Skeletal muscle cell (primary cell): ENCODE data around the gene GOLT1A.

ENCODE experiments used
- DNase-seq: peaks from one replicate; pipeline ENCODE4 v3.0.0-alpha.2; 2010; ENCODE audit warnings: low read depth
- H3K4me3 ChIP-seq: 2 replicates; pipeline ENCODE4 v1.5.1; 2011; ENCODE audit warnings: low read depth, mild to moderate bottlenecking, control low read depth, low read length, moderate library complexity

The GOLT1A gene

GRCh38 chr1:204222764-204223055 is 8.9 kb upstream of the GOLT1A start:
- H3K4me3 ChIP-seq: no peak overlapping the region
- DNase-seq: no peak

DNA sequence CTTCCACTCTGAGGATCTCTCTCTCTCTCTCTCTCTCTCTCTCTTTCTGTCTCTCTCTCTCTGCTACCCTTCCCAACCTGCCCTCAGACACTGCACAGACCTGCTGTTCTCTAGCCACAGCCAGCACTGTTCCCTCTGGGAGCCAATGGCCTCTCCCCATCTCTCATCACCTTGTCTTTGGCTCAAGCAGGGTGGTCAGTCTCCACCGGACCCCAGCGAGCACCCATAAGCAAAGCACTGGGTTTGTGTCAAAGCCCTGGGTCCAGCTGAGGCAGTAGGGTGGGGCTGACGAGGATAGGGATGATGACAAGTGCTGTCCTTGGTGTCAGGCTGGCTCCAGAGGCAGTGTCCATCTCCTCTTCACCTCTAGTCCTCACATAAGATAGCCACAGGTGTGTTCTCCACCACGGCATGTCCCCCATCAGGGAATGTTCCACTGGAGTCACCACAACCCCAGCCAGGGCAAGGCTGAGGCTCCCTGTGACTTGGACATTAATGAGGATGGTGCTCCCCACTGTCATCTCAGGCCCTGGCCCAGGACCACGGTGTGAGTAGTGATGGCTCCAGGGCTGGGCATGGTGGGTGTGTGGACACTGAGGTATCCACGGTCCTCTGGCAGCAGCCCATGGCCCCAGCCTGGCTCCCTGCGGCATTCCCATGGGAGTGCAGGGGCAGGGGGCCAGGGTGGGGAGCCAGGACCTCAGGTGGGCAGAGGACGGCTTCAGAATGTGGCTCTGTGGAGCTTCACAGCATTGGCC is 8.4 kb upstream of the GOLT1A start:
- no peak overlapping the region for H3K4me3 ChIP-seq
- no peak for DNase-seq

- no peak overlapping the region for H3K4me3 ChIP-seq
- no peak for DNase-seq
Measured at GRCh38 chr1:204221271-204221670, 7.5 kb upstream of the GOLT1A start.

DNA sequence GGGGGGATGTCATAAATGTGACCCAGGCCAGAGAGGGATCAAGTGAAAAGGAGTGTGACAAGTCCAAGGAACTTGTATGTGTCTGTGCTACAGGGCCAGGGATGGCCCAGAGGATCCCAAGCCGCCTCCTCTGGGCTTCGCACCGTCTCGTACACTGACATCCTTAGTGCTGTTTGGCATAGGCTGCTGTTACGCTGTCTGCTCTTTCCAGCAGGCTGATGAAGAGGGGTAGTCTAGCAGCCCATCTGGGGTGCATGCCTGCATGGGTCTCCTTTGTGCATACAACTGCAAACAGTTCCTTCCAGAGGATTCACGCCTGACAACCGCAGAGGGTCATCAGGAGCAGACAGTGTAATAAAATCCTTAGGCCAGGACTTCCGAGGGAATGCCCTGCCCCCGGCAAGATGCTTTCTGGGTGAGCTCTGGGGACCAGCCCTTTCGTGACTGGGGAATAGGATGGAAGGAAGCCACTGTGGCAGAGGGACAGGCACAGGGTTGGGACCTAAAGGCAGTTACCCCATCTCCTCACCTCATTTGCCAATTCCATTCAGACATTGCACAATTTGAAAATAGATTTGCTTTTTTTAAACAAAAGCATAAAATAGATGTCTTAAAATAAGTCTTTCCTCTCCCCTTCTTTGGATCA is 6.3 kb upstream of the GOLT1A start:
- no peak overlapping the region for H3K4me3 ChIP-seq
- DNase-seq: no peak

- no peak overlapping the region for H3K4me3 ChIP-seq
- no peak for DNase-seq
Measured at GRCh38 chr1:204218552-204218951, 4.8 kb upstream of the GOLT1A start.

GRCh38 chr1:204217648-204218000 is 3.8 kb upstream of the GOLT1A start:
- H3K4me3 ChIP-seq: no peak overlapping the region
- no peak for DNase-seq

GRCh38 chr1:204216880-204217647 is 3.3 kb upstream of the GOLT1A start:
- H3K4me3 ChIP-seq: no peak overlapping the region
- no peak for DNase-seq

DNA sequence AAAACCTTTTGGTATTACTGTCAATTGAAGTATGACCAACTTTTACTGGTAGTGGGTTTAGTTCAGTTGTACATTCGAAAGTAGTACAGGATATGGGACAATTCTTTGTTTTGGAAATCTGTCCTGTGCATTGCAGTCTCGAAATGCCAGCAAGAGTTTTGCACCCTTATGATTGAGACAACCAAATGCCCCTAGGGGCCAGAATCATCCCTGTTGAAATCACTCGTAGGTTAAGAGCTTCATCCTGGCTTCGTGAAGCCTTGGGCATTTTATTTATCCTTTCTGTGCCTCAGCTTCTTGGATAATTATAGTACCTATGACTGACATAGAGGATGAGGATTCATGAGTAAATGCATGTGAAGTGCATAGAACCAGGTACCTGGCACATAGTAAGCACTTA is 2.4 kb upstream of the GOLT1A start:
- DNase-seq: no peak
- H3K4me3 ChIP-seq: no peak overlapping the region

- DNase-seq: no peak
- H3K4me3 ChIP-seq: no peak overlapping the region
Measured at GRCh38 chr1:204212715-204213114, 1.1 kb downstream of the GOLT1A start.

DNA sequence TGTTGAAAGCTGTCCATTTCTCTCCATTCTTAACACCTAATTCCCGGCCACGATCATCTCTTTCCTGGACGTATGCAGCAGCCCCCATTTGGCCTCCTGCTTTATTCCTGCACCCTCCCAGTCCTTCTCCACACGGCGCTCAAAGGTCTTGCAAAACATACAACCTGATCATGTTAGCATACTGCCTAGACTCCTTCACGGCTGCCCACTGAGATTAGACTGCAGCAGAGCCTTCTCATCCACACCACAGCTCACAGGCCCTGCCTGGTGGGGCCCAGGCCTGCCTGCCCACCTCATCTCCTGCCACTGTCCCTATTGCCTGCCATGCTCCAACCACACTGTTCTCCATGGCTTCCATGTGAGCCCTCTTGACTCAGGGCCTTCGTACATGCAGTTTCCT is 2.7 kb downstream of the GOLT1A start:
- no peak for DNase-seq
- no peak overlapping the region for H3K4me3 ChIP-seq

DNA sequence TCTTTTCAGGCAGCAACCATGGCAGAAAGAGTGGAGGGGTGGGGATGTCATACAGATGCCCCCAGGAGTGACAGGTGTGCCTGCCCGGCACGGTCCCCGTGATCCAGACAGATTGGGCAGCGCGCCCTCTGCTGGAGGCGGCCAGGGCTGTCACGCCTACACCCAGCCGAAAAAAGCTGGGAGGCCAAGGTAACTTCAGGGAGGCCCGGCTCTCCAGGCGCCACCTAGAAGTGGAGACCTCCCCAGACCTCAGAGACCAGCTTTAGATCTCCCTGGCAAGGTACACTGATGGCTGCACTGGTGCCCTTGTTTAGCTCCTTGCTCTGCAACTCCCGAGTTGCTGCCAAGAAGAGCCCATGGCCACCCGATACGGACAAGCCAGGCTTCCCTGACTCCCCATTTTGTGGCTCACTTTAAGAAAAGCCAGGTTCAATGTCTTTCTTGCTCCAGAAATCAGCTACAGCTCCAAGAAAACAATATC is 6.6 kb downstream of the GOLT1A start:
- H3K4me3 ChIP-seq: no peak overlapping the region
- no peak for DNase-seq

DNA sequence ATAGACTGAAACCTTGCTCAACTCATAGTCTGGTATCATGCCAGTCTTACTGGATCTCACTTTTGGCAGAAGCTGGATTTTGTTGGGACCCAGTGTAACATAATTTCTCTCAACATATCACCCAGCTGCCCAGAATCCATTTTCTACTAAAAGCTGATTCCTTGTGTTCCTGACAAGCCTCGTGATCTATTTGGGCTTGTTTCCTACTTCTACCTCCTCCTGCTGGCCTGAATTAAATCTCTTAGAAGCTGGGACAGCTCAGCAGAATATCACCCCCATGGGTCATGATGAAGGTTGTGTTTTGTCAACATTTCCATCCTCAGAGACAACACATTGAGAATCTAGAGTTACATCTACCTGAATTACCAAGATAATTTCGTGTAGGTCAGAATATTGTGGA is 7.7 kb downstream of the GOLT1A start:
- DNase-seq: no peak
- H3K4me3 ChIP-seq: no peak overlapping the region

GRCh38 chr1:204205486-204205885 is 8.3 kb downstream of the GOLT1A start:
- DNase-seq: no peak
- H3K4me3 ChIP-seq: no peak overlapping the region

DNA sequence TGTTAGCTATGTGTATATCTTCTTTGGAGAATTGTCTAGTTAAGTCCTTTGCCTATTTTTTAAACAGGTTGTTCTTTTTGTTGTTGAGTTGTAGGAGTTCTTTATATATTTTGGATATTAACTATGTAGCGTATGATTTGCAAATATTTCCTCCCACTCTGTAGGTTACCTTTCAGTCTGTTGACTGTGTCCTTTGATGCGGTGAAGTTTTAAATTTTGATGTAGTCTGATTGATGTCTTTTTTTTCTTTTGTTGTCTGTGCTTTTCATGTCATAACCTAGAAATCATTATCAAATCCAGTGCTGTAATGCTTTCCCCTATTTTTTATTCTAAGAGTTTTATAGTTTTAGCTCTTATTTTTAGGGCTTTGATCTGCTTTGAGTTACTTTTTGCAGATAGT is 8.8 kb downstream of the GOLT1A start:
- H3K4me3 ChIP-seq: no peak overlapping the region
- no peak for DNase-seq

GRCh38 chr1:204203206-204203767 is 10.5 kb downstream of the GOLT1A start:
- DNase-seq: no peak
- no peak overlapping the region for H3K4me3 ChIP-seq

DNA sequence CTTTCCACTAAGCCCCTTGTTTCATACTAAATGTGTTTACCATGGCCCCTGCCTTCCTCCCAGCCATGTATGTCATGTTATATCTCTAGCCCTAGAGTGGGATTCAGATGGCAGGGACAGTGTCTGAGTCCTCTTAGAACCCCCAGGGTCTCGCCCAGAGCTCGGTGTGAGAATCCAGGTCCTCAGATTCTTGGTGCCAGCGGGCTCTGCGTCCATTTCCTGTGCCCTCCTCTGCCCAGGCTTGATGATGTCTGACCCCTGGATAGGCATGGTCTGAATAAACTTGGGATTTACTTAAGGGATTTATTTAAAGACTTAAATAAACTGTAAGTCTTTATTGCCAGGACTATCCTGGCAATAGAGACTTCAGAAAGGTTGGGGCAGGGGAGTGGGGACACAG is 11.3 kb downstream of the GOLT1A start:
- H3K4me3 ChIP-seq: no peak overlapping the region
- DNase-seq: no peak

- no peak overlapping the region for H3K4me3 ChIP-seq
- no peak for DNase-seq
Measured at GRCh38 chr1:204201348-204202040, 12.3 kb downstream of the GOLT1A start.

GRCh38 chr1:204199579-204199978 is 14.2 kb downstream of the GOLT1A start:
- DNase-seq: no peak
- H3K4me3 ChIP-seq: no peak overlapping the region

- peak; percentile 40 for DNase-seq
- no peak overlapping the region for H3K4me3 ChIP-seq
Measured at GRCh38 chr1:204198348-204199340, 15.1 kb downstream of the GOLT1A start.
